Measurements from ENCODE around the gene MCUB. TPM values are rescaled to one million over a fixed set of nuclear protein-coding genes. Genes with fewer than 3 reads are reported as not detected.
"Not testable (repeated sequence)": the region's sequence is repeated elsewhere in the genome, so short reads cannot be mapped to it uniquely, and the experiment has no call there.

Gene MCUB
- total RNA-seq, 2 donors from 2014 or later = 17.4 to 18.9 TPM

DNA sequence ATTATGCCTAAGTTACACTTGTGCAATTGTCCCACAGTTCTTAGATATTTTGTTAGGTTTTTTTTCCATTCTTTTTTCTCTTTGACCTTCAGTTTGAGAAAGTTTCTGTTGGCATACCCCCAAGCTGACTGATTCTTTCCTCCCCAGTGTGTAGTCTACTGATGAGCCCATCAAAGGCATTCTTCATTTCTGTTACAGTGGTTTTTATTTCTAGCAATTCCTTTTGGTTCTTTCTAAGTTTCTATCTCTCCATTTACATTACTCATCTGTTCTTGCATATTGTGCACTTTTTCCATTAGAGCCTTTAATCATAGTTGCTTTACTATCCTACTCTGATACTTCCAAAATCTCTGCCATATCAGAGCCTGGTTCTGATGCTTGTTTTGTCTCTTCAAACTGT is 111.3 kb downstream of the MCUB start:
- intact Hi-C loops (cut with DNase I) = no loop called here
- no peak for DNase-seq (ENCODE audit: low spot score)

DNA sequence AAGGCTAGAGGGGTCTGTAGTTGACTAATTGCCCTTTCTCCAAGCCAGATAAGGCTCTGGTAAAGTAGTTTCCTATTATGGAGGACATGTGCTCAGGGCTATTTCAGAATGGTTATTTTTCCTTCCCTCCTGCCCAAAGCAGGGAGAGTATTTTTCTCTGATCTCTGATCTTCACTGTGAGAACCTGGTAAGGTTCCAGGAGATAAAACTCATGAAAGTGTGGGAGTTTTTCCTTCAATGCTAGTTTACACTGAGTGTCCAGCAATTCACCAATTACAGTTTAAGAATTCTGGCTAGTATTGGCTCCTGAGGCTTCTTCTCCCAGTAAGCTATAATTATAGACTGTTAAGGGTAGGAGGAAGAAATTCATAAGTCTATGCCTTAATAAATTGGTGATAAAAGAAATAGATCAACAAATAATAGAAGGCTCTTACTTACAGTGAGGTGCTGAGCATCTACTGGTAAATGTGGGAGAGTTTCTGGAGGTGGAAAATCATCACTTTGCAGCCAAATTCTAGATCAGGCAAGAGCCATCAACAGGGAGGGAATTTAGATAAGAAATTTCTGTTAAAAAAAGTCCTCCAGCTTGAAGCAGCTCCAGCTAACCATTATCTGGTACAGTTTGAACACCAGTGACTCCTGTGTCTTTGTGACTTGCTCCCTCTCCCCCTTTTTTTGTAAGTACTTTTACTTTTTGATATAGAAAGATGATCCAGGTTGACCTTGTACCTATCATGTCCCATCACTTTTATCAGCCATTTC is 112.3 kb downstream of the MCUB start:
- DNase-seq (ENCODE audit: low spot score) = no peak
- intact Hi-C loops (cut with DNase I) = no loop called here

DNA sequence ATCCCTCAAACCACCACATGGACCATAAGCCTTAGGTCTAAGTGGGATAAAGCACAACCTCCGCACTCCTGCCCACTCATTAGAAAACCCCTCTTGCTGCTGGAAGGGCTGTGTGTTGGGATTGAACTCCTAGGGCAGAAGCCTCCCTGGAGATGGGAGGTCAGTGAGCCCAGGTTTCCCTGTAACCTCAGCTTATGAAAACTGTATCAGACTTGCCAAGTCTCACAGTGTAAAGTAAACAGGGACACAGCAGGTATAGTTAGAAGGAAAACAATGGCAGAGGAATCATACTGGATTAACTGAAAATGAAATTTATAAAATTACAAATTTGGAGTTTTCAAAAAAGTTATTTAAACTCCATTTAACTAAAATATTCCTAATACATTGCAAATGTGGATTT is 113.3 kb downstream of the MCUB start:
- no peak for DNase-seq (ENCODE audit: low spot score)
- intact Hi-C loops (cut with DNase I) = no loop called here

DNA sequence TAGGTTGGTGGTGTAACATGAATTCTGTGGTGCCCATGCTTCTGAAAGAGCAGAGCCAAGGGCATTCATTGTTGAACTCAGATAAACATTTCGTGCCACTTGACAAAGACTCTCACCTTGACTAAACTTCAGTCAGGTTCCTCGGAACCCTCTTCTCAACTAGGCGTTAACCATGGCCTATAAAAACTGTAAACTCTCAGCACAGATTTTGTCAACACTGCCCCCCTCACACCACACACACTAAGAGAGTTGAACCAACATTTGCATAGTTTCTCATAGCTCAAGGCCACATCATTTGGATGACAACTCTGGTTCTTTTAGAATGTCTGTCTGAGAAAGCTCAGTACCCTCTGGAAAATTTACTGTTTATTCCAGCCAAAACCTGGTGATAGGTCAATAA is 115.1 kb downstream of the MCUB start:
- intact Hi-C loops (cut with DNase I) = no loop called here
- no peak for DNase-seq (ENCODE audit: low spot score)

DNA sequence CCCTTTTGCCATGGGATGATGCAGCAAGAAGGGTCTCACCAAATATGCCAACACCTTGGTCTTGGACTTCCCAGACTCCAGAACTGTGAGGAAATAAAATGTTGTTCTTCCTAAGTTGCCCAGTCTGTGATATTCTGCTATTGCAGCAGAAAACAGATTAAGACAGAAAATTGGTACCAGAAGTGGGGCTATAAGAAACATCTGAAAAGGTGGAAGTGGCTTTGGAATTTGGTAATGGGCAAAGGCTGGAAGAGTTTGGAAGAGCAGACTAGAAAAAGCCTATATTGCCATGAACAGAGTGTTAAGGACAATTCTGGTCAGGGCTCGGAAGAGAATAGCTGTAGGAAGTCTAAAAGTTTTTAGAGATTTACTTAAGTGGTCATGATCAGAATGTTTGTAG is 115.8 kb downstream of the MCUB start:
- DNase-seq (ENCODE audit: low spot score) = no peak
- intact Hi-C loops (cut with DNase I) = no loop called here

DNA sequence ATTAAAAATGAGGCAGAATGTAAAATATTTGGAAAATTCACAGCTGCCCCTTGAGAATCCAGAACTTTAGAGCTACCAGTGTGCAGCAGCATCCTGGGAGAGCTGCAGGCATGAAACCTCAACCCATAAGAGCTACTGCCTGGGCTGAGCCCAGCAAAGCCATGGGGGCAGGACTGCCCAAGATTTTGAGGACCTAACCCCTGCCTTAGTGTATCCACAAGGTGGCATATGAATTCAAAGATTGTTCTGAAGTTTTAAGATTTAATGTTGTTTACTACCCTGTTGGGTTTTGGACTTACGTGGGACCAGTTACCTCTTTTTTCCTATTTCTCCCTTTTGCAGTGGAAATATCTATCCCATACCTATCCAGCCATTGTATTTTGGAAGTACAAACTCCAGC is 116.8 kb downstream of the MCUB start:
- DNase-seq (ENCODE audit: low spot score) = no peak
- intact Hi-C loops (cut with DNase I) = no loop called here

DNA sequence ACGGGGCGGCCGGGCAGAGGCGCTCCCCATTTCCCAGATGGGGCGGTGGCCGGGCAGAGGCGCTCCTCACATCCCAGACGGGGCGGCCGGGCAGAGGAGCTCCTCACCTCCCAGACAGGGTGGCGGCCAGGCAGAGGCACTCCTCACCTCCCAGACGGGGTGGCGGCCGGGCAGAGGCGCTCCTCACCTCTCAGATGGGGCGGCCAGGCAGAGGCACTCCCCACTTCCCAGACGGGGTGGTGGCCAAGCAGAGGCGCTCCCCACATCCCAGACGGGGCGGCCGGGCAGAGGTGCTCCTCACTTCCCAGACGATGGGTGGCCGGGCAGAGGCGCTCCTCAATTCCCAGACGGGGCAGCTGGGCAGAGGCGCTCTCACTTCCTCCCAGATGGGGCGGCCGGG is 118.4 kb downstream of the MCUB start:
- intact Hi-C loops (cut with DNase I); DNase-seq (ENCODE audit: low spot score): not testable (repeated sequence)

DNA sequence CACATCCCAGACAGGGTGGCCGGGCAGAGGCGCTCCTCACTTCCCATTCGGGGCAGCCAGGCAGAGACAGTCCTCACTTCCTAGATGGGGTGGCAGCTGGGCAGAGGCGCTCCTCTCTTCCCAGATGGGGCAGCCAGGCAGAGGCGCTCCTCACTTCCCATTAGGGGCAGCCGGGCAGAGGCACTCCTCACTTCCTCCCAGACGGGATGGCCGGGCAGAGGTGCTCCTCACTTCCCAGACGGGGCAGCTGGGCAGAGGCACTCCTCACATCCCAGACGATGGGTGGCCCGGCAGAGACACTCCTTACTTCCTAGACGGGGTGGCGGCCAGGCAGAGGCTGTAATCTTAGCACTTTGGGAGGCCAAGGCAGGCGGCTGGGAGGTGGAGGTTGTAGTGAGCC is 118.9 kb downstream of the MCUB start:
- DNase-seq (ENCODE audit: low spot score); intact Hi-C loops (cut with DNase I): not testable (repeated sequence)

DNA sequence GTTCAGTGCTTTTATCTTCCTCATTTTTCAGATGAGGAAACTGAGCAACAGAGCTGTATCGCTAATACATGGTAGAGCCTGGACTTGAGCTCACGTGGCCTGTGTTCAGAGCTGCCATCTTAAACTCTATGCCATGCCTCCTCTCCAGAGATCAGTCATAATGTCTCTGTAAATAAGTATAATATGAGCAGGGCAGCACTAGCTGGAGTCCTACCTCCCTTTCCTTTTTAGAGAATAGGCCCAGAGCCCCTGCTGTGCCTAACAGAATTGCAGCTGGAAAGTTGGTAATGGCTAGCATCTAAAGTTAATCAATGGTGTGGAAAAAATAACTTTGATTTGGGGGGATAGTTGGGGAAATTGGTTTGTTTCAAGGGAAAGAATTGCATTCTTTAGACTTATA is 122.8 kb downstream of the MCUB start:
- intact Hi-C loops (cut with DNase I) = no loop called here
- DNase-seq (ENCODE audit: low spot score) = no peak

DNA sequence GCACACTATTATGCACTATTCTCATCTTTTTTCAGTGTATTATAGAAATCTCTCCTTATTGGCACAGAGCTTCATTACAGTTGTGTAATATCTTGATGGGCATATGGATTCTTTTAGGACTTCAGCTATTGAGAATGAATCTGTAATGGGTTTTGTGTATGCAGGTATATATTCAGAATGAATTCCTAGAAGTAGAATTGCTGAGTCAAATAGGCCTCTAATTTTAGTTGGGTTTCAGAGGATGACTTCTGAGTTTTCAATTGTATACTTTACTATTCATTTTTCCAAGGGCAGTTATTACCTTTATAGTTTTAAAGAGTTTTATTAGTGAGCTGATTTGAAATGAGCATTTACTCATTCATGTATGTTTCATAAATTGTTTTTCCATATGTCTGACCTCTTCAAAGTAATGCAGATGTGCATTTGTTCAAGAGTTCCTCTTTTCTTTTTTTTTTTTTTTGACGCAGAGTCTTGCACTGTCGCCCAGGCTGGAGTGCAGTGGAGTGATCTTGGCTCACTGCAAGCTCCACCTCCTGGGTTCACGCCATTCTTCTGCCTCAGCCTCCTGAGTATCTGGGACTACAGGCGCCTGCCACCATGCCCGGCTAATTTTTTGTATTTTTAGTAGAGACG is 123.7 kb downstream of the MCUB start:
- no peak for DNase-seq (ENCODE audit: low spot score)
- intact Hi-C loops (cut with DNase I) = no loop called here

DNA sequence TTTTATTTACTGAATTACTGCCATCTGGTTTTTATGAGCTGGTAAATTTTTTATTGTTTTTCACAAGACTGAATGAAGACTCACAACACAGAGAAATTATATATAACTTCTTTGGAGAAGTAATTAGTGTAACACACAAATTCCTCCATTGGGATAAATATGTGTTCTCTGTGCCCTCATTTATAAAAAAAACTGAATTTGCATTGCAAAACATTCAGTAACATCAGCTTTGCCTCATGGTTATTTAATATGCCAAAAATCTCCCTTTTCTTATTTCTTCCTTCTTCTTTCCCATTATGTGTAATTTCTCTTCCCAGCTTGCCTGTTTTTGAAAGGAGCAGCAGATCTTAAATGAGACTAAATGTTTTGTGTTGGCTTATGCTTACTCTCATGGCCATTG is 124.7 kb downstream of the MCUB start:
- intact Hi-C loops (cut with DNase I) = no loop called here
- no peak for DNase-seq (ENCODE audit: low spot score)

DNA sequence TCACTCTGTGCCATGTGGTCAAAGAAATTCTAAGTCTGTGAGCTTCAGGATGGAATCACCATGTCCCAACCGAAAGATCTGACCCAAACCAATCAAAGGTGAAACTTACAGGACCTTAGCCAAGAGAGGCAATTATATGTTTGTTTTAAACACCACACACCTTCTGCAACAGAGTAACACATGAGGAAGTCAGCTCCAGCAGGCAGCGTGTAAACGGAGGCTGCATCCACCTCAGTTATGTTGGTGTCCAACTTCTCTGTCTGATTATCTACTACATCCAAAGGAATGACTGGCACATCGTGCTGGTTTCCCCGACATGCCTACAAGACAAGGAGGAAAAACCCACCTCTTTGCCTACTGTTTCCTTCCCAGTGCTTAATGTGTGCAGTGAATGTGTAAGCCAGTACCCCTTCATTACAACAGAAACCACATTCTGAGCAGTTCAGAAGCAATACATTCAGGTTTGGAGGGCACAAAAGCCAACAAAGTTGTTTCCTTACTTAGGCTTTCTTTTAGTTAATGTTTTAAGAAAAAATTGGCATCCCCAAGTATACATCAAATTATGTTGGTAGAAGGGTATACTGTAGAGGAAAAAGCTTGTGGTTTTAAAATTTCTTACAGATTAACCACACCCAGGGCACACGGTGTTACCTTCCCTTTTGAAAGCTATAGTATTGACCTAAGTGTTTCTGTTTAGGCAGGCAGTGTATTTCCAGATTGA is 130.8 kb downstream of the MCUB start:
- DNase-seq (ENCODE audit: low spot score) = no peak
- intact Hi-C loops (cut with DNase I) = no loop called here

DNA sequence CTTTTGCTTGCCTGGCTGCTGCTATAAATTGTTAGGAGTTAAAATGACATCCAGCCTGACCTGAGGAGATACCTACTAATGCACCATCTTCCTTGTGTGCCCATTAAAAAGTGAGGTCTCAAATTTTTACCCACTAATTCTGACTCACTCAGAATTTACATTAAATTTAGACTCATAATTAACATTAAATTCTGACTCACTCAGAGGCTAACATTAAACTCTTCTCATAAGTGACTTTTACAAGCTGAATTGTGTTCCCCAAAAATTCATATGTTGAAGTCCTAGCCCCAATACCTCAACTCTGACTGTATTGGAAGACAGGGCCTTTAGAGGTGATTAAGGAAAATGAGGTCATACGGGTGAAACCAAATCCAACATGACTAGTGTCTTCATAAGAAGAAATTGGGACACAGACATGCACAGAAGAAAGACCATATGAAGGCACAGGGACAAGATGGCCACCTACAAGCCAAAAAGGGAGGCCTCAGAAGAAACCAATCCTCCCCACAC is 131.4 kb downstream of the MCUB start:
- intact Hi-C loops (cut with DNase I) = no loop called here
- no peak for DNase-seq (ENCODE audit: low spot score)

DNA sequence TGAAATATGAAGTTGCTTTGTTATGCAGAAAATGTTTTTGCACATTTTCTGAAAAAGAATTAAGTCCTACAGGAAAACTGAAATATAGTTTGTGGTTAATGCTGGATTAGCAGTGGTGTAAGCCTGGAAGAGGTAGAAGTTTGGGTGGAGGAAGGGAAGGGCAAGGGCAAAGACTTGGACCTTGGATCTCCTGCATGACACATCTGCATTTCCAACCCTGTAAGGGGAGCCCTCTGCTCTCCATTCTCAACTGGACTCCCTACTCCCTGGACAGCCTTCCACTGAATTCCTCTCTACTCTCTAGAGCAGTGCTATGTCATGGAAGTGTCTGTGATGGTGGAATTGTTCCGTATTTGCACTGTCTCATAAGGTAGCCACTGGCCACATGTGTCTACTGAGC is 138.6 kb downstream of the MCUB start:
- intact Hi-C loops (cut with DNase I) = no loop called here
- no peak for DNase-seq (ENCODE audit: low spot score)

DNA sequence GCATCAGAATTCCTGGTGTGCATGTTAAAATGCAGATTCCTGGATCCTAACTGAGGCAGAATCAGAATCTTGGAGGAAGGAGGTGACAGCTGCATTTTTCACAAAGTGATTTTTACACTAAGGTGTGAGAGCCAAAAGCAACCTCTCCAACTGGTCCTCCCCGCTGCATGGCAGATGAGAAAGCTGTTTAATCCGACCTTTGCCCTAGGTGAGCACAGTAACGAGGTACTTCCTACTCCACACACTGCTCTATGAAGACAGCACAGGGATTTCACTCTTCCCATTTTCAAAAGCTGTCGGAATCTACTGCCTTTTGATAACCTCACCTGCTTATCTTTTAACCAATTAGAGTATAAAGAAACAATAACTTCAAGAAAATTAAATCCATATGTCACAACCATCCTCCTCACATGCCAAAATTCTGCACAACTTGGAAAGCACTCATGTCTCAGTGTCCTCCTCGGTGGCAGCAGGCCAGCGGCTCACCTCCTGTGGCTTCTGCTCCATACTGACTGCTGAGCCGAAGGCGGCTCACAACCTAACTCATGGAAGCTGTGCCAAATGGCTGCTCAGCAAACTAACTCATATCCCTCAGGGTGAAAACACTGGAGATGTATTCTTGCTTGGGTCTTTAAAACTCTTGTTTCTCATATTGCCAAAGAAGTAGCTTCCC is 139.6 kb downstream of the MCUB start:
- intact Hi-C loops (cut with DNase I) = loop anchor here in 1 of 2 donors (5.0 kb wide), 1 partner anchor 118 kb away; the partner anchor contains the start of gene GAR1

DNA sequence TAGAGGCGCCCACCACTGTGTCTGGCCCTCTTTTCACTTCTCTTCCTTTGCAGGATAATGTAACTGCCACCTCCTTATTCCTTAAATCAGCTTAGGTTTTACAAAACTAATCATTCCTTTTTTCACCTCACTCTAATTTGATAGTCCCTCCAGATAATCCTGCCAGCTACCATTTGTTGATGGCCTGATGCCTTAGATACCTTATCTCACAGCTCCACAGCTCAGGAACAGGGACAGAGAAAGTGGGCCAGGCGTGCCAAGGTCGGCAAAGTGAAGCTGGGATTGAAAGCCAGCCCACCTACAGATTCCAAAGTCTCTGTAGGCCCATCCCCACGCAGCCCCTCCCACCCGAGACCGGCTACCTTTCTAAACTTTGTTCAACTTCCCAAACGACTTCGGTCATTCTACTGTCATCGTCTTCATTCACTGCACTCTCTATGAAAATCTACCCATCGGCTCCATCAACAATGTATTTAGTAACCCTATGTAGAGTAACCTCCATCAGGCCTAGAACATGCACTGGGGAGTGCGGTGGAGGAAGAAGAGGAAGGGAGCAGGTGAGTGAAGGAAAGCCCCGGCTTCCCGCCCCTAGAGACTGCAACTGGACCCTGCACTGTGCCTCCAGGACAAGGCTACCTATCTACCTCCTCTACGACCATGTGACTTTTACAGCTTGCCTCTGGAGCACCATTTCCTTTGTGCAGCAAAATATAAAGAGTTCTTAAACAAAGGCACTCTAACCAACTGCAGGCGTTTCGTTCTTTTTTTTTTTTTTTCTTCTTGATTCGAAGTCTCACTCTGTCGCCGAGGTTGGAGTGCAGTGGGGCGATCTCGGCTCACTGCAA is 141.7 kb downstream of the MCUB start:
- intact Hi-C loops (cut with DNase I) = loop anchor here in 1 of 2 donors (5.0 kb wide), 1 partner anchor 116 kb away; the partner anchor contains the start of gene GAR1
- DNase-seq (ENCODE audit: low spot score) = no peak

More for the DNA sequence above, 139.6 kb downstream of the MCUB start:
- DNase-seq (ENCODE audit: low spot score) = no peak

DNA sequence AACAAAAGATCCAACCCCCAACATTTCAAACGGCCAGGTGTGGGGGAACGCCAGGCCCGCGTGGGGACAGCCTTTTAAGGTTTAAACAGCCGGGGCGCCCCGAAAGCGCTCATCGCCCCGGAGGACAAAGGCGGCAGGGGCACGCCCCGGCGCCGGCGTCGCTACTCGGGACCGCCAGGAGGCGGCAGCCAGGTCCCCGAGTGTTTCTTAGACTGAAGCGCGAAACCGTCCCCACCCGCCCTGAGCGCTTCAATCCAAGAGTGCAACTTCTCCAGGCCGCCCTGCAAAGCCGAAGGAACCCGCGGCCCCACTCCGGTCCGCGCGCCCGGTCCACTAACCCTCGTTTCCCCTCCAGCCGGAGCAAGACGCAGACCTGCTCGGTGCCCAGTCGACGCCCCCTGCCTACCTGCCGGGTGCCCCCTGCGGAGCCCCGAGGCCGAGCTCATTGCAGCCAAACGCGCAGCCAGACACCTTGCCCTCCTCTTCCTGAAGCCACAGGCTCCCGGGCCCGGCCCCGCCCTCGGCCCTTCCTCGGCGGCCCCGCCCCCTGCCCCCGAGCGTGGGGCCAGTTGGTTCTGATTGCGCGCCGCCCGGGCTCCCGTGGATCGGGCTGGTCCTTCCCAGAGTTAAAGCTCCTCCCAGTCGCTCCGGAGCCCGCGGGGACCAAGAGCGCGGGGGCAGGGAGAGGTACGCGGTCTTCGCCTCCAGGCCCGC is 143.1 kb downstream of the MCUB start, which contains the start of gene CASP6:
Gene CASP6 (minus strand): TSS at position 496 of the 714 bp plus-strand sequence. CDS start 50 bp downstream, at position 446.
- peak; percentile 92 for DNase-seq (ENCODE audit: low spot score)
- intact Hi-C loops (cut with DNase I) = loop anchor here in 1 of 2 donors (5.0 kb wide), 1 partner anchor 114 kb away; the partner anchor contains the start of gene GAR1
